ENCODE data around the gene CCR1.

The CCR1 gene

DNA sequence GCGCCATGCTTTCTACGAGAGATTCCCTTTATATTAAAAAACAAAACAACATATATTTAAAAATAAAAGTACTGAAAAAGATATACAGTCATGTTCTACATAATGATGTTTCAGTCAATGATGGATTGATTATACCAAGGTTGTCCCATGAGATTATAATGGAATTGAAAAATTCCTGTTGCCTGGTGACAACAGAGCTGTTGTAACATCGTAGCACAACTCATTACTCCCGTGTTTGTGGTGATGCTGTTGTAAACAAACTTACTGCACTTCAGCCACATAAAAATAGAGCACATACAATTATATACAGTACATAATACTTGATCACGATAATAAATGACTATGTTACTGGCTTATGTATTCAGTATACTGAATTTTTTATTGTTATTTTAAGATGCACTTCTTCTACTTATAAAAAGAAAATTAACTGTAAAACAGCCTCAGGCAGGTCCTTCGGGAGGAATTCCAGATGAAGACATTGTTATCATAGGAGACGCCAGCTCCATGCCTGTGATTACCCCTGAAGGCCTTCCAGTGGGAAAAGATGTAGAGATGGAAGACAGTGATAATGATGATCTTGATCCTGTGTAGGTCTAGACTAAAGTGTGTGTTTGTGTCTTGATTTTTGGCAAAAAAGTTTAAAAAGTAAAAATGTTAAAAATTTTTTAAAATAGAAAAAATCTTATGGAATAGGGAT, 11.7 kb downstream of the CCR1 start:
- H3K4me1 ChIP-seq (ENCODE audit: control insufficient read depth, insufficient read depth, low read length, poor library complexity, severe bottlenecking), result no peaks in the 10 kb centered on the region
- H3K9me3 ChIP-seq (ENCODE audit: control insufficient read depth, low read length), result peaks cover 9% of the 10 kb centered on the region
- WGBS, 2 experiments (ENCODE audit: insufficient coverage in 2 of 2), result 84 to 88% methylated on average over 2 to 4 of the region's 7 CpGs
- H3K36me3 ChIP-seq (ENCODE audit: control insufficient read depth, insufficient read depth, low read length), result no peaks in the 10 kb centered on the region
- H3K27ac ChIP-seq (ENCODE audit: low read depth, low read length, severe bottlenecking), result no peak overlapping the region
- no peak overlapping the region for H3K4me3 ChIP-seq (ENCODE audit: extremely low read depth, insufficient read depth, low read length, poor library complexity, severe bottlenecking)

DNA sequence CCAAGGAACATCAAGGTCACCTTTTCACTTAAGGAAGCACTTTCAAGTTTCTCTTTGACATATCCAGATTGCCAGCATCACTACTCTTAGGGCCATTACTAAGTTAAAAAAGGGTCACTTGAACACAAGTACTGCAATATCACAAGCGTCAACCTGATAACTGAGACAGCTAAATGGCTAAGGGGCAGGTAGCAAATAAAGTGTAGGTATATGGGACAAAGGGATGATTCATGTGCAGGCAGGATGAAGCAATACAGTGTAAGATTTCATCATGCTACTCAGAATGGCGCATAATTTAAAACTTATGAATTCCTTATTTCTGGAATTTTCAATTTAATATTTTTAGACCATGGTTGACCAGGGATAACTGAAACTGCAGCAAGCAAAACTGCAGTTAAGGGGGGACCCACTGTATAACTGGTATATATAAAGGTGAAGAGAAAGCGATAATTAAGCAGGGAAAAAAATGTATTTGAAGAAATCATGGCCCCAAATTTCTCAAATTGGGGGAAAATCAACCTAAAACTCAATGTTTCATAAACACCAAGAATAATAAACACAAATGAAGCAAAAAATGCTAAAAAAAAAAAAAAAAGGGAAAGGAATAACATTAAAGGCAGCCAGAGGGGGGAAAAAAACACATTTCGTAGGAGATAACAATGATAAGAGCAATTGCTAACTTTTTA, 13.1 kb downstream of the CCR1 start:
- Histone ChIP-seq H3K9me3 (ENCODE audit: control insufficient read depth, low read length) (peaks cover 9% of the 10 kb centered on the region), H3K27ac (ENCODE audit: low read depth, low read length, severe bottlenecking) (no peak overlapping the region), H3K4me1 (ENCODE audit: control insufficient read depth, insufficient read depth, low read length, poor library complexity, severe bottlenecking) (no peaks in the 10 kb centered on the region), H3K36me3 (ENCODE audit: control insufficient read depth, insufficient read depth, low read length) (no peaks in the 10 kb centered on the region), H3K4me3 (ENCODE audit: extremely low read depth, insufficient read depth, low read length, poor library complexity, severe bottlenecking) (no peak overlapping the region)
- 100% methylated on average over 1 of the region's 4 CpGs; no CpG with 5 or more reads in 1 of the 2 experiments for WGBS, 2 experiments (ENCODE audit: insufficient coverage in 2 of 2)

DNA sequence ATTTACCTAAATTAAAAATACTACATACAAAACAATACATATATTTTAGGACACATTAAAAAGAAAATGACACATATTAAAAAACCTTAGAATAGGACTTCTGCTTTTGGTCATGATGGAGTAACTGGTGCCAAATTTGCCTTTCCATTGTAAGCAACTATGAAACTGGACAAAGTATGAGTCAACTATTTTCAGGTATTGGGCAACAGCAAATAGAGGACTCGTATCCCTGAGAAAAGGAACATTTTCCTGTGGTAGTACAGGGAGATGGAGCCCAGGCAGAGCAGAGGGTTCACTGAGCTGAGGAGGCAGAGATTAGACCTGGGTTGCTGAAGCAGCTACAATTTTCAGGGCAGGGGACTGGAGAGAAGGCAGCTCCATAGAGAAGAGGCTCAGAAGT, 14.7 kb downstream of the CCR1 start:
- WGBS, 2 experiments (ENCODE audit: insufficient coverage in 2 of 2), result 100% methylated on average over 1 of the region's 1 CpG
- Histone ChIP-seq H3K27ac (ENCODE audit: low read depth, low read length, severe bottlenecking) (no peak overlapping the region), H3K36me3 (ENCODE audit: control insufficient read depth, insufficient read depth, low read length) (no peaks in the 10 kb centered on the region), H3K4me1 (ENCODE audit: control insufficient read depth, insufficient read depth, low read length, poor library complexity, severe bottlenecking) (no peaks in the 10 kb centered on the region), H3K4me3 (ENCODE audit: extremely low read depth, insufficient read depth, low read length, poor library complexity, severe bottlenecking) (no peak overlapping the region), H3K9me3 (ENCODE audit: control insufficient read depth, low read length) (peaks cover 9% of the 10 kb centered on the region)

DNA sequence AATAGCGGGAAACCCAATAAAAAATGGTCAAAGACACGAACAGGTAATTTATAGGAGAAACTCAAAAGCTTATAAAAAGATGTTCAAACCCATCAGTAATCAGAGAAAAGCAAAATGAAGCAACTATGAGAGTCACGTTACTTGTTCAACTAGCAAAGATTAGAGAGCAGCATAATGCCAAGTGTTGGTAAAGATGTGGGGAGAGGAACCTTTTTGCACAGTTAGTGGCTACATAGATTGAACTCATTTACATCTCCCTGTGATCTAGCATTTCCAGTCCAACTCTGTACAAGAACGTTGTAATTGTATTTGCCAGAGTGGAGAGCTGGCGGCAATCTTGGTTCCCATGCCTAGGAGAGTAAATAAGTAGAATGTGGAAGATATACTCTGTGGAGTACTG, 15.2 kb downstream of the CCR1 start:
- H3K9me3 ChIP-seq (ENCODE audit: control insufficient read depth, low read length), result peaks cover 9% of the 10 kb centered on the region
- no peaks in the 10 kb centered on the region for H3K4me1 ChIP-seq (ENCODE audit: control insufficient read depth, insufficient read depth, low read length, poor library complexity, severe bottlenecking)
- 94 to 100% methylated on average over 1 to 3 of the region's 5 CpGs for WGBS, 2 experiments (ENCODE audit: insufficient coverage in 2 of 2)
- H3K36me3 ChIP-seq (ENCODE audit: control insufficient read depth, insufficient read depth, low read length), result no peaks in the 10 kb centered on the region
- H3K27ac ChIP-seq (ENCODE audit: low read depth, low read length, severe bottlenecking), result no peak overlapping the region
- no peak overlapping the region for H3K4me3 ChIP-seq (ENCODE audit: extremely low read depth, insufficient read depth, low read length, poor library complexity, severe bottlenecking)

DNA sequence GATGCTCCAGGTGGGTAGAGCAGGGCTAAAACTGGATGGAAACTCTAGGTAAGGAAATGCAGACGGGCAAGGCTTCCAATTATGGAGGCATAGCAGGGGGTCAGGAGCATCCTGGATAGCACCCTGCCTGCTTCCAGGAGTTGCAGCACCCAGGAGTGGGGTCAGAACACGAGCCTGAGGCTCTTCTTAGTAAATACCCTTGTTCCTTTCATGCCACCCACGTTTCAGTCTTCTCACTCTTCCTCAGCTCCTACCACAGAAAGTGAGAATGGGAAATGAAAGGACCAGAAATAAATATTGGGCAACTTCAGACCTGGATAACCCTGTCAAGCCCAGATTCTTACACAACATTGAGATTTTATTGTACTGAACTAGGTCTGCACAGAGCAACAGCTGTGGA, 16.4 kb downstream of the CCR1 start:
- WGBS, 2 experiments (ENCODE audit: insufficient coverage in 2 of 2), result 83 to 100% methylated on average over 1 of the region's 3 CpGs
- Histone ChIP-seq H3K4me3 (ENCODE audit: extremely low read depth, insufficient read depth, low read length, poor library complexity, severe bottlenecking) (no peak overlapping the region), H3K36me3 (ENCODE audit: control insufficient read depth, insufficient read depth, low read length) (no peaks in the 10 kb centered on the region), H3K27ac (ENCODE audit: low read depth, low read length, severe bottlenecking) (no peak overlapping the region), H3K9me3 (ENCODE audit: control insufficient read depth, low read length) (peaks cover 9% of the 10 kb centered on the region), H3K4me1 (ENCODE audit: control insufficient read depth, insufficient read depth, low read length, poor library complexity, severe bottlenecking) (no peaks in the 10 kb centered on the region)

DNA sequence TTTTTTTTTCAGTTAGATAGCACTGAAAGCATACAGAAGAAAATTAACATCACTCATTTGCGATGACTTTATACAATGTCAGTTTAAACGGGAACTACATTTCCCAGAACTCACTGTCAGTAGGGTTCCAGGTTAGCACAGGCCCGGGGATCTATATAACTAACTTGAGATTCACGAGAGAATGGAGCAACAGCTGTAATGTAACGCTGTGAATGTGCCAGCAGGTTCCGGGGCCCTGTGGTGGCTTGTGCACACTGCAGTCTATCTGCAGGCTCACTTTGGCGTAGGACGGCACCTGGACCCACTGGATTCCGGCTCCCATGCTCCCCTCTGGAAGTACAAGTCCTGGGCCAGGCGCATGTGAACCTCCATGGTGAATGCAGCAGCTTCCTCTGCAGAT, 19.4 kb downstream of the CCR1 start:
- WGBS, 2 experiments (ENCODE audit: insufficient coverage in 2 of 2), result 91 to 95% methylated on average over 10 of the region's 10 CpGs
- H3K36me3 ChIP-seq (ENCODE audit: control insufficient read depth, insufficient read depth, low read length), result no peaks in the 10 kb centered on the region

DNA sequence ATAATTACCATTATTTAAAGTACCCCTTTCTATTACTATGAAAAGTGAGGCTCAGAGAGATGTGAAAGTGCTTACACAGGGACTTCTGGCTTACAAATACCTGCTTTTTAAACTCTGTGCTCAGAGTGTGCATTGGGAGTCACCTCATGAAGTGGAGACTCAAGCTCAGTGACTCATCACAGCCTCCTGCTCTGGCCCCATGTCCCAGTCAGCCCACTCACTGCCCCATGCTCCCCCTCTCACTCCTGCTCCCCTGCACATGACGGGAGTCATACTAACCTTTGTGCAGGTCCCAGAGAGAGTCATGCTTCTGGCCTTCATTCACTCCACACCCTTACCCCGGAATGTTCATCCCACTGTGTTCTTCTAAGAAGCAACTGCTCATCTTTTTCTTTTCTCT, 20.2 kb downstream of the CCR1 start:
- no peaks in the 10 kb centered on the region for H3K4me1 ChIP-seq (ENCODE audit: control insufficient read depth, insufficient read depth, low read length, poor library complexity, severe bottlenecking)
- no peak overlapping the region for H3K27ac ChIP-seq (ENCODE audit: low read depth, low read length, severe bottlenecking)
- H3K36me3 ChIP-seq (ENCODE audit: control insufficient read depth, insufficient read depth, low read length), result no peaks in the 10 kb centered on the region
- 79 to 90% methylated on average over 2 of the region's 2 CpGs for WGBS, 2 experiments (ENCODE audit: insufficient coverage in 2 of 2)
- H3K4me3 ChIP-seq (ENCODE audit: extremely low read depth, insufficient read depth, low read length, poor library complexity, severe bottlenecking), result no peak overlapping the region
- no peaks in the 10 kb centered on the region for H3K9me3 ChIP-seq (ENCODE audit: control insufficient read depth, low read length)

More for the DNA sequence above, 19.4 kb downstream of the CCR1 start:
- H3K27ac ChIP-seq (ENCODE audit: low read depth, low read length, severe bottlenecking), result no peak overlapping the region
- H3K9me3 ChIP-seq (ENCODE audit: control insufficient read depth, low read length), result no peaks in the 10 kb centered on the region
- no peak overlapping the region for H3K4me3 ChIP-seq (ENCODE audit: extremely low read depth, insufficient read depth, low read length, poor library complexity, severe bottlenecking)
- no peaks in the 10 kb centered on the region for H3K4me1 ChIP-seq (ENCODE audit: control insufficient read depth, insufficient read depth, low read length, poor library complexity, severe bottlenecking)

DNA sequence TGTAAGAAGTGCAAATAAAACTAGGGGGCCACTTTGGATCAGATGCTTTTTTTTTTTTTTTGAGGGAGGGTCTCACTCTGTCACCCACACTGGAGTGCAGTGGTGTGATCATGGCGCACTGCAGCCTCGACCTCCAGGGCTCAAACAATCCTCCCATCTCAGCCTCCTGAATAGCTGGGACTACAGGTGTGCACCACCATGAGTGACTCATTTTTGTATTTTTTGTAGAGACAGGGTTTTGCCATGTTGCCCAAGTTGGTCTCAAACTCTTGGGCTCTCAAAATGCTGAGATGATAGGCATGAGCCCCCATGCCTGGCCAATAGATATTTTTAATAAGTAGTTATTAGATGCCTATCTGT, 20.8 kb downstream of the CCR1 start:
- 100% methylated on average over 2 of the region's 2 CpGs; no CpG with 5 or more reads in 1 of the 2 experiments for WGBS, 2 experiments (ENCODE audit: insufficient coverage in 2 of 2)
- Histone ChIP-seq H3K4me3 (ENCODE audit: extremely low read depth, insufficient read depth, low read length, poor library complexity, severe bottlenecking) (no peak overlapping the region), H3K9me3 (ENCODE audit: control insufficient read depth, low read length) (no peaks in the 10 kb centered on the region), H3K4me1 (ENCODE audit: control insufficient read depth, insufficient read depth, low read length, poor library complexity, severe bottlenecking) (no peaks in the 10 kb centered on the region), H3K27ac (ENCODE audit: low read depth, low read length, severe bottlenecking) (no peak overlapping the region), H3K36me3 (ENCODE audit: control insufficient read depth, insufficient read depth, low read length) (no peaks in the 10 kb centered on the region)

DNA sequence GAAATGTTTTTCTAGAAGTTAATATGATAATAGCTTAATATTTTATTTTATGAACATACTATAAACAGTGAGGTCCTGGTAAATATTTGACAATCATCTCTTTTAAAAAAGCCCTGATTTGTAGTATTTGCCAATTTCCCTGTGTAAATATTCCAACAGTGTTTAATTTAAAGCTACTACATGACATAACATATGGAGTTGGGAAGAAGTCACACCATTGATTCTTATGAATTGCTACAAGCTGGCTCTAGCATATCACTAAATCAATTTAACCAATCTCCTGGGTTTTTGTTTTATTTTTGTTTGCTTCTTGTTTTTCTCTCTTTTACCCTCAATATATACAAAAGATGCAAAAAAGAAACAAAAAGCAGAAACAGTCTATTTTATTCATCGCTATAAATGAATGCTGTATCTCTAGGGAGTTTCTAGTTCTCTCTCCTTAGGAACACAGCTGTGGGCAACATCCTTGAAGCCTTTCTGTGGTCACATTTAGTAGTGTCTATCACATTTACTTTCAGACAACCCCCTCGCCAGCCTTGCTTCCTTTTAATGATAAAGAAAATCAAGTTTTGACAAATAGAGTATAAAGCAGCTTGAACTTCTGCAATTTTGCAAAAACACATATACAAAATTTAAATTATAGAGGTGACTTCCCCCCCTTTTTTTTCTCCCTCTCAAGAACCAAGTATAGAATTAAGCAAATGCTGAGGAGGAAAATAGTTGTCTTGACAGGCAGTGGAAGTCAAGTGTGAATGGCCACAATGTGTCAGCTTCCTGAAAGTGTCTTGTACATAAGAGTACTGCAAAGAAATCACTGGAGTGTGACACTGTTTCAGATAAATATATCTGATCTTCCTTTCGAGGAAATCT, 21.4 kb downstream of the CCR1 start:
- Histone ChIP-seq H3K27ac (ENCODE audit: low read depth, low read length, severe bottlenecking) (no peak overlapping the region), H3K4me1 (ENCODE audit: control insufficient read depth, insufficient read depth, low read length, poor library complexity, severe bottlenecking) (no peaks in the 10 kb centered on the region), H3K9me3 (ENCODE audit: control insufficient read depth, low read length) (no peaks in the 10 kb centered on the region), H3K4me3 (ENCODE audit: extremely low read depth, insufficient read depth, low read length, poor library complexity, severe bottlenecking) (no peak overlapping the region), H3K36me3 (ENCODE audit: control insufficient read depth, insufficient read depth, low read length) (no peaks in the 10 kb centered on the region)
- WGBS, 2 experiments (ENCODE audit: insufficient coverage in 2 of 2), result 96 to 100% methylated on average over 1 to 2 of the region's 3 CpGs

DNA sequence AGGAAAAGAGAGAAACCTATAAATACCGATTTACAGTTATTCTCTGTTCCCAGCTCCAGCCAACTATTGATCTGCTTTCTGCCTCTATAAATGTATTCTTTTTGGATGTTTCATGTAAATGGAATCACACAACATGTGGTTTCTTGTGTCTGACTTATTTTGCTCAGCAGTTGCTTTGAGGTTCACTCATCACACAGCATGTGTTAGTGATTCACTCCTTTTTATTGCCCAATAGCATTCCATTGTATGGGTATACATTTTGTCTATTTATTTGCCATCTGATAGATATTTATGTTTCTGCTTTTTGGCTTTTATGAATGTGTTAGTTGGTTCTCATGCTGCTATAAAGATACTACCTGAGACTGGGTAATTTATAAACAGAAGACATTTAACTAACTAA, 23.6 kb downstream of the CCR1 start:
- Histone ChIP-seq H3K27ac (ENCODE audit: low read depth, low read length, severe bottlenecking) (no peak overlapping the region), H3K4me3 (ENCODE audit: extremely low read depth, insufficient read depth, low read length, poor library complexity, severe bottlenecking) (no peak overlapping the region), H3K36me3 (ENCODE audit: control insufficient read depth, insufficient read depth, low read length) (no peaks in the 10 kb centered on the region)

More for the DNA sequence above, 23.6 kb downstream of the CCR1 start:
- Histone ChIP-seq H3K4me1 (ENCODE audit: control insufficient read depth, insufficient read depth, low read length, poor library complexity, severe bottlenecking) (no peaks in the 10 kb centered on the region), H3K9me3 (ENCODE audit: control insufficient read depth, low read length) (no peaks in the 10 kb centered on the region)
- no CpG with 5 or more reads among the region's 1 CpG for WGBS, 2 experiments (ENCODE audit: insufficient coverage in 2 of 2)
